Prostate gland (tissue), 2 donors: ENCODE data around the gene FUZ. TPM values are rescaled to one million over a fixed set of nuclear protein-coding genes. Genes with fewer than 3 reads are reported as not detected.

ENCODE experiments used
- DNase-seq: peaks from one replicate; pipeline ENCODE4 v3.0.0-alpha.2; 2019; ENCODE audit warnings: low spot score
- H3K27ac ChIP-seq, 2 donors: fragments of 200-600 bp; sonication (generic); 2 replicates each; pipeline ENCODE4 v1.5.1; 2017 to 2019
- H3K27me3 ChIP-seq: fragments of 200-600 bp; sonication (generic); replicated peaks from 2 replicates; pipeline ENCODE4 v1.5.1; 2019; ENCODE audit not compliant: insufficient read depth
- H3K36me3 ChIP-seq, 2 donors: fragments of 200-600 bp; sonication (generic); 1 replicate in 1 of 2; 2 replicates in 1 of 2; pipeline versions ENCODE4 v1.5.1 to v1.8.1; 2017 to 2019
- H3K4me1 ChIP-seq: fragments of 200-600 bp; sonication (generic); replicated peaks from 2 replicates; pipeline ENCODE4 v1.5.1; 2019
- H3K4me3 ChIP-seq, 2 donors: fragments of 200-600 bp; sonication (generic); 2 replicates each; pipeline ENCODE4 v1.5.1; 2017 to 2019
- H3K9me3 ChIP-seq: fragments of 200-600 bp; sonication (generic); 2 replicates; pipeline ENCODE4 v1.5.1; 2017
- POLR2A ChIP-seq: fragments of 450-650 bp; IDR thresholded peaks from one replicate; pipeline ENCODE4 v1.6.1; 2016; ENCODE audit warnings: antibody characterized with exemption, mild to moderate bottlenecking
- POLR2AphosphoS5 ChIP-seq: sonication (generic); formaldehyde crosslinking; IDR thresholded peaks from one replicate; pipeline ENCODE4 v1.6.1; 2017; ENCODE audit warnings: antibody characterized with exemption
- WGBS: methylation state at CpG from one replicate; pipeline ENCODE4 v1.1.5; 2018; 5-methylcytosine and 5-hydroxymethylcytosine counted together
- intact Hi-C: fragments of 100-400 bp; cut with DNase I; formaldehyde crosslinking; loops from one replicate; pipeline ENCODE4 v1.14.2; 2022
- total RNA-seq, 2 donors: library from RNA; depleted of rRNA; stranded (reverse); fragments of >200 nt; gene quantifications; one replicate each; pipeline ENCODE4 v1.1.0, GENCODE V29; 2016
- TF ChIP-seq, protein P1 (sequence below), 4 experiments: fragments of 200-600 bp in 2 of 4; fragments of 450-650 bp in 2 of 4; sonication (generic) in 2 of 4; IDR thresholded peaks; 1 replicate in 3 of 4; 2 replicates in 1 of 4; pipeline ENCODE4 v1.5.1; 2016 to 2019; ENCODE audit warnings: antibody characterized with exemption in 4 of 4, mild to moderate bottlenecking in 2 of 4, moderate library complexity in 2 of 4

The FUZ gene
- total RNA-seq, 2 donors from 2014 or later, result 39.2 to 45.4 TPM

DNA sequence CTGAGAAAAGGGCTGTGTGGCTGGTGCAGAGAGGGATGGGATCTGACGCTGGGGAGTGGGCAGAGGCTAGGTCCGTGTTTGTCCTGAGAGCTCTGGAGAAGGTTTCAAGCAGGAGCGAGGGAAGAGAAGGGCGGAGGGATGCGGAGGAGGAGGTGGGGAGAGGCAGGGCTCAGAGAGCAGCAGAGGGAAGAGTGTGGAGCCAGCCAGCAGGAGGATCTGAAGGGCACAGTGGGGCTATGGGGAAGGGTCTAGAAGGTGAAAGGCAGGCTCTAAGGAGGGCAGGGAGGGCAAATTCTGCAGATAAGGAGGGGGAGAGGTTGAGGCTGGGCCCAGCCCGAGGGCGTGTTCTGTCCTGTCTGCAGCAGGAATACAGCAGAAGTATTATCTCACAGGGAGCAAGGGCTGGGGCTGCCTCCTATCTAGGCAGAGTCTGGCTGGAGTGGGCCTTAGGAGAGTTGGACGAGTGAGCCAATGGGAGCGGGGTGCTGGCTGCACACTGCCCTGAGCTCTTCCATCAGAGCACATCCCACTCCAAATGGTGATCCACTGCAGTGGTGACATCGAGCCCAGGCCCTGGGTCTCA is 40.2 kb downstream of the FUZ start:
- Histone ChIP-seq H3K4me3 (no peak overlapping the region), H3K9me3 (no peaks in the 10 kb centered on the region), H3K4me1 (peaks cover 5% of the 10 kb centered on the region), H3K36me3 (no peaks in the 10 kb centered on the region), H3K27me3 (no peaks in the 10 kb centered on the region), H3K27ac (no peak overlapping the region)
- TF ChIP-seq POLR2AphosphoS5, result no peak
- TF ChIP-seq POLR2A, result no peak
- TF ChIP-seq, protein P1, sequence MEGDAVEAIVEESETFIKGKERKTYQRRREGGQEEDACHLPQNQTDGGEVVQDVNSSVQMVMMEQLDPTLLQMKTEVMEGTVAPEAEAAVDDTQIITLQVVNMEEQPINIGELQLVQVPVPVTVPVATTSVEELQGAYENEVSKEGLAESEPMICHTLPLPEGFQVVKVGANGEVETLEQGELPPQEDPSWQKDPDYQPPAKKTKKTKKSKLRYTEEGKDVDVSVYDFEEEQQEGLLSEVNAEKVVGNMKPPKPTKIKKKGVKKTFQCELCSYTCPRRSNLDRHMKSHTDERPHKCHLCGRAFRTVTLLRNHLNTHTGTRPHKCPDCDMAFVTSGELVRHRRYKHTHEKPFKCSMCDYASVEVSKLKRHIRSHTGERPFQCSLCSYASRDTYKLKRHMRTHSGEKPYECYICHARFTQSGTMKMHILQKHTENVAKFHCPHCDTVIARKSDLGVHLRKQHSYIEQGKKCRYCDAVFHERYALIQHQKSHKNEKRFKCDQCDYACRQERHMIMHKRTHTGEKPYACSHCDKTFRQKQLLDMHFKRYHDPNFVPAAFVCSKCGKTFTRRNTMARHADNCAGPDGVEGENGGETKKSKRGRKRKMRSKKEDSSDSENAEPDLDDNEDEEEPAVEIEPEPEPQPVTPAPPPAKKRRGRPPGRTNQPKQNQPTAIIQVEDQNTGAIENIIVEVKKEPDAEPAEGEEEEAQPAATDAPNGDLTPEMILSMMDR (IDR thresholded peaks at IDR 0.05), result no peak
- WGBS, result 77% methylated on average over 10 of the region's 10 CpGs
- intact Hi-C loops, result no loop called here
- no peak for DNase-seq

DNA sequence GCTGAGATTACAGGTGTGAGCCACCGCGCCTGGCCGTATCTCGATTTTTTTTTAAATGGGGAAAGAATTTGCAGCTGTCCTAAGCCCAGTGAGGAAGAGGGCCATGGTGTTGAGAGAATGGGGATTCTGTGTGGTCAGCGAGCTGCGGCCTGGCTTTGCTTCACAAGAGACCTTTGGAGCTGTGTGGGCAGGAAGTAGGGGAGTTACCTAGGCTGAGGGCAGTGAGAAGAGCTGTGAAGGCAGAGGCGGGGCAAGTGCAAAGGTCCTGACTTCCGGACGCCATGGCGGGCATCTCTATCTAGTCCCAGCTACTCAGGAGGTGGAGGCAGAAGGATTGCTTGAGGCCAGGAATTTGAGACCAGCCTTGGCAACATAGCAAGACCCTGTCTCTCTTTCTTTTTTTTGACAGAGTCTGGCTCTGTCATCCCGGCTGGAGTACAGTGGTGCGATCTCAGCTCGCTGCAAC is 41.4 kb downstream of the FUZ start:
- Histone ChIP-seq H3K9me3 (no peaks in the 10 kb centered on the region), H3K4me1 (peaks cover 10% of the 10 kb centered on the region), H3K36me3 (no peaks in the 10 kb centered on the region), H3K27me3 (no peaks in the 10 kb centered on the region), H3K4me3 (no peak overlapping the region), H3K27ac (no peak overlapping the region)
- TF ChIP-seq POLR2A (no peak), POLR2AphosphoS5 (no peak)
- TF ChIP-seq, protein P1 (IDR thresholded peaks at IDR 0.05), result no peak
- intact Hi-C loops, result no loop called here
- DNase-seq, result no peak
- WGBS, result 88% methylated on average over 13 of the region's 13 CpGs

DNA sequence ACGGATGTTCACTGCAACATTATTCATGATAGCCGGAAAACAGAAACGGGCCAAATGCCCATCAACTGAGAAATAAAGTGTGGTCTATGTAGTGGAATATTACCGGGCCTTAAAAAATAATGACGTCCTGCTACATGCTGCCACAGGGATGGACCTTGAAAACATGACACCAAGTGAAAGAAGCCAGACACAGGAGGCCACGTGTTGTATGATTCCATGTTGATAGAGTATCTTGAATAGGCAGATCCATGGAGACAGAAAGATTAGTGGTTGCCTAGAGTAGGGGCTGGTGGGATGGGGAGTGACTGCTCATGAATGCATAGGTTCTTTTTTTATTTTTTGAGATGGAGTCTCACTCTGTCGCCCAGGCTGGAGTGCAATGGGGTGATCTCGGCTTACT is 42.6 kb downstream of the FUZ start:
- H3K4me3 ChIP-seq, result no peak overlapping the region
- H3K9me3 ChIP-seq, result no peaks in the 10 kb centered on the region
- no peaks in the 10 kb centered on the region for H3K36me3 ChIP-seq
- TF ChIP-seq, protein P1 (IDR thresholded peaks at IDR 0.05), result no peak
- no peak for TF ChIP-seq POLR2AphosphoS5
- 92% methylated on average over 8 of the region's 8 CpGs for WGBS
- intact Hi-C loops, result no loop called here
- no peak for DNase-seq
- H3K27me3 ChIP-seq, result no peaks in the 10 kb centered on the region
- H3K4me1 ChIP-seq, result peaks cover 10% of the 10 kb centered on the region
- no peak overlapping the region for H3K27ac ChIP-seq

DNA sequence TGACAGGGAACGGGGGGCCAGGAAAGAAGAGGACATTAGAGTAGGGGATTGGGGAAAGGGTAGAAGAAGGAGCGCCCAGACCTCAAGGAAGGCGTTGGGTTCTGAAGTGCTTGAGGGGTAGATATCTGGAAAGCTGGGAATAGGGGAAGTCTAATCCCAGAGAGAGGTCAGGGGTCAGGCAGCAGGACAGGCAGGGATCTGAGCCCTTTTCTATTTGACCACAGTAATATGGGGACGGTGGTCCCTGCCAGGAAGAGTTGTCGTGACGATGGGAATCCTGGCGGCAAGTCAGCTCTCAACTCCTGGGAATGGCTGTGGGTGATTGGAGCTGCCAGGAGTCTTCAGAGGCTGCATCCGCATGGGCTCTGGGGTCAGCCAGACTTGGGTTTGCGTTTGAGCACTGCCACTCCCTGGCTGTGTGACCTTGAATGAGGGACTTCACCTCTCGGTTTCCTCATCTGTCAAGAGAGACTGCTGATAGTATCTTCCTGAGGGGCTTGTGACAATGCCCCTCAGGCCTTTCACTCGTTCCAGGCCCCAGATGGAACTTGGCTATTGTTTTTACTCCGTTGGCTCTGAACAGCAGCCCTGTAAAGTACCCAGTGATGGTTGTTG is 45.0 kb downstream of the FUZ start:
- peak overlapping the region in 1 of 2 donors; percentile 82 for H3K4me3 ChIP-seq
- intact Hi-C loops, result loop anchor here (2.0 to 5.0 kb wide), 3 partner anchors 41 to 91 kb away; partner anchors contain the start of genes CPT1C and PRMT1
- no peak for DNase-seq

More for the DNA sequence above, 45.0 kb downstream of the FUZ start:
- Histone ChIP-seq H3K4me1 (peaks cover 10% of the 10 kb centered on the region), H3K36me3 (no peaks in the 10 kb centered on the region), H3K27me3 (no peaks in the 10 kb centered on the region), H3K9me3 (no peaks in the 10 kb centered on the region), H3K27ac (no peak overlapping the region)
- TF ChIP-seq POLR2AphosphoS5 (no peak), POLR2A (no peak)
- TF ChIP-seq, protein P1 (IDR thresholded peaks at IDR 0.05), result no peak
- WGBS, result 57% methylated on average over 12 of the region's 12 CpGs
